ENCODE results near the gene IMPG2.

DNA sequence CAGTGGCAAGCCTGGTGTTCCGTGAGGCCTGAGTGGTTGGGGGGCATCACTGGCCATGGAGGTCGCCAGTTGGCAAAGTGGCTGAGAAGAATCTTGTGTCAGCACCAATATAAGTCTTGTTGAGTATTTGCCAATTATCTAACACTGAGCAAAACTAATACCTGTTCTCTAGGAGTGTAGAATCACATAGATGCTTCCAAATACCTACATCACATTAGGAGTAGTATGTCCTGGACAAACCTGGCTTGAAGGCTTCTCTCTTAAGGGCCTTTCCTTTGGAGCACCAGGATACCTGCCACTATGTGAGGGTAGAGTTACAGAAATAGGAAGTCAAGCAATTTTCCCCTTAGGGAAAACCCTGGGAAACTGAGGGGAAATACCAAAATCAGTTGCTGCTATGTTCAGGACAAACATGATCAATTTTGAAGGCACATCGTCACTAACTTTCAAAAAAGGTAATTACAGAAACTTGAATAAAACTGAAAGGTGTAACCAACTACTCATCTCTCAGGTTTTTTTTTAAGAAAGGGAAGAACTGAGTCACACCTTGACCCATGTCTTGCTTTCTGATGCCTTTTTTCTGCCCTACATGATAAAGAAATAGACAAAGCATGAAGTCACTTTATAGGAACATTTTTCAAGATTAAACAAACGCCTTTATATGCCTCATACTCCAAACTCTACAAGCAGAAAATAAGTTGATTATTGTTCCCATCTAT, 100.4 kb downstream of the IMPG2 start:
- TF ChIP-seq ELF4 (CRISPR knock-in tag; IDR thresholded peaks at IDR 0.05; ENCODE audit: low read depth), result no peak
- TF ChIP-seq CTCF (IDR thresholded peaks at IDR 0.05), result no peak
- TF ChIP-seq CBFB (CRISPR knock-in tag; IDR thresholded peaks at IDR 0.05; ENCODE audit: low read depth), result no peak
- no peak for TF ChIP-seq ESRRA (CRISPR knock-in tag; IDR thresholded peaks at IDR 0.05; ENCODE audit: borderline replicate concordance)
- no peak for TF ChIP-seq ZNF232 (CRISPR knock-in tag; IDR thresholded peaks at IDR 0.05)
- no peak for TF ChIP-seq ZBTB21 (CRISPR knock-in tag; IDR thresholded peaks at IDR 0.05; ENCODE audit: borderline replicate concordance)
